GM18517 (cell line): ENCODE measurements around the gene URB2.
"Not testable (repeated sequence)": the region's sequence is repeated elsewhere in the genome, so short reads cannot be mapped to it uniquely, and the experiment has no call there.

ENCODE experiments used
- ATAC-seq: cut with Tn5 transposase; IDR thresholded peaks from one replicate; pipeline ENCODE4 v1.9.1; 2021; ENCODE audit warnings: mild to moderate bottlenecking, moderate library complexity; ENCODE audit not compliant: unreplicated experiment

Gene URB2

GRCh38 chr1:229689904-229690303 is 63.9 kb downstream of the URB2 start:
- ATAC-seq, result no peak

DNA sequence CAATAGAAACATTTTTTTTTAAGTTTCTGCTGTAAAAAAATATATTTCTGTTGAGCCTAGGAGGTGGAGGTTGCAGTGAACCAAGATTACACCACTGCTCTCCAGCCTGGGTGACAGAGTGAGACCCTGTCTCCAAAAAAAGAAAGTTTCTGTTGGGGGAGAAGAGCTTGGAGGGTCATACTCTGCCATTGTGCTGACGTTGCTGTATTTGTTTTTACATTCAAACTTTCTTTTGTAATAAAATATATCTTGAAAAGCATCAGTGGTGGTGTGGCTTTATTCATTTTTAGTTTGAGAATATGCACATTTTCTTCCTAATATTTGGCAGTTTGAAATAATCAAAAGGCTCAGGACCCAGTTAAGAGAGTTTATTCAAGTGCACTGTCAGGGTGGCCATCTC is 64.6 kb downstream of the URB2 start:
- no peak for ATAC-seq

- no peak for ATAC-seq
Observed at GRCh38 chr1:229691362-229691761, 65.3 kb downstream of the URB2 start.

GRCh38 chr1:229693129-229693900 is 67.3 kb downstream of the URB2 start:
- ATAC-seq, result peak; percentile 50

DNA sequence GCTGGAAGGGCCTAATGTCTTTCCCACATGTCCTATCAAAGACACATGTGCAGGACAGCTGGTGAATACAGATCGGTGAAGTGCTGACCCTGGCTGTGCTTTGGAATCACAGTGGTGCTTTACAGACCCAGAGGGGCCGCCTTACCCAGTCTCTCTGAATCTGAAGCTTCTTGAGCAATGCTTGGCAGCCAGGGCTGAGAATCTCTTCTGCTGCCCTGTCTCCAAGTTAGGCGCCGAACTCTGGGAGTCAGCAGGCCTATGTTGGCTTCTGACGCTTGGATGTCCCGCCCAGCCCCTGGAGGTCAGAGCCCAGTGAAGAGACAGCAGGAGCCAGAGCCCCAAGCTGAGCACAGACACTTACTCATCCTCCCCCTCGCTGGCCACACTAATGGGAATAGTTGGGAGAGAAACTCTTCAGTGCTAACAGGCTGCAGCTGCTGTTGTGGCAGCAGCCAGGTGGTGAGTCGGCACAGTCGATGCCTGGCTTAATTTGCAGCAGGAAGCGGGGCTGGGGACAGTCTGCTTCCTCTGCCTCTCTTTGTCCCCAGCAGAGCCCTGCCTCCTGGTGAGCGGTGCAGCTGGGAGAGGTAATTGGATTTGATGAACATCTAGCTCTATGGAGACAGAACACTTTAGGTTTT is 68.1 kb downstream of the URB2 start:
- ATAC-seq, result no peak

DNA sequence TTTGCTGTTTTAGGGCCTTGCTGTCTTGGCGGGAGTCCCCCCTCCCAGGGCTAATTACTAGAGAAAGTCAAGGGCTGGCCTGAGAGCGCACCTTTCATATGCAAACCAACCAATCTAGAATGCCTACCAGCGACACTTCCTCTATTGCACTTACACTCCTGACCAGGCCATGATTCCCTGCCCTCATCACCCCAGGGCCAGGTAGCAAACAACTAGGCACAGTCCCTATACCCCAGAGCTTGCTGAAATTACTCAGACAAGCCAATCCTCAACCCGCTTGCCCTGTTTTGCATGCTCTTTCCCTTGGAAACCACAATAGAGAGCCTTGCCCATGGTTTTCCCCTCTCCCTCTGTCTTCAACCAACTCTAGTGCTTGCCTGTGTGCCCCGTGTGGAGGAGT is 70.3 kb downstream of the URB2 start:
- ATAC-seq, result no peak

GRCh38 chr1:229699613-229700267 is 73.7 kb downstream of the URB2 start:
- no peak for ATAC-seq

- no peak for ATAC-seq
Observed at GRCh38 chr1:229704157-229704556, 78.1 kb downstream of the URB2 start.

DNA sequence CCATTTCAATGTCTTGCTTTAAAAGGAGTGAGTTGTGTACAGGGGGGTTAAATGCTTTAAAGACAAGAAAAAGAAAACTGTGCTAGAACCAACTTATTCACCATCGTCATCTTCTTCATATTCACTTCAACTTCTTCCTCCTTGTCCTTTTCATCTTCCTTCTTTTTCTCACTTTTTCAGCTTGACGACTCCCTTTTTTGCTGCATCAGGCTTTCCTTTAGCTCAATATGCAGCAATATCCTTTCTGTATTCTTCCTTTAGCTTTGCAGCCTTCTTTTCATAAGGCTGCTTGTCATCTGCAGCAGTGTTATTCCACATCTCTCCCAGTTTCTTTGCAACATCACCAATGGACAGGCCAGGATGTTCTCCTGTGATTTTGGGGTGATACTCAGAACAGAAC is 79.1 kb downstream of the URB2 start:
- ATAC-seq, result not testable (repeated sequence)

DNA sequence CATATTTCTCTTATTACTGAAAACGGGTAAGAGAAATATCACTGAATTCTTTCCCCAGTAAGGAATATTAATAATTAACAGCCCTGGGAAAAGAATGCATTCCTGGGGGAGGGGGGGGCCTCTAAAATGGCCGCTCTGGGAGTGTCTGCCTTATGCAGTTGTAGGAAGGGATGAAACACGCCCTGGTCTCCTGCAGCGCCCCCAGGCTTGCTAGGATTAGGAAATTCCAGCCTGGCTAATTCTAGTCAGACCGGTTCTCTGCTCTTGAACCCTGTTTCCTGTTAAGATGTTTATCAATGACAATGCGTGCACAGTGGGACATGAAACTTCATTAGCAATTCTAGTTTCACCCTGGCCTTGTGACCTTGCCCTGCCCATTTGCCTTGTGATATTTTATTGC is 81.1 kb downstream of the URB2 start:
- not testable (repeated sequence) for ATAC-seq

GRCh38 chr1:229709500-229710013 is 83.5 kb downstream of the URB2 start:
- no peak for ATAC-seq
